PC-9 (cell line): ENCODE measurements around the gene FIBCD1.

Source experiments
- EZH2 ChIP-seq: fragments of 200-600 bp; sonication (generic); IDR thresholded peaks from 2 replicates; pipeline ENCODE4 v1.8.0; 2017; ENCODE audit warnings: antibody characterized with exemption, low read depth
- TF ChIP-seq, protein P1 (sequence below): fragments of 200-600 bp; sonication (generic); conservative IDR thresholded peaks from 2 replicates; pipeline ENCODE4 v1.6.1; 2017; ENCODE audit warnings: mixed run types, antibody characterized with exemption, mild to moderate bottlenecking, moderate library complexity

DNA sequence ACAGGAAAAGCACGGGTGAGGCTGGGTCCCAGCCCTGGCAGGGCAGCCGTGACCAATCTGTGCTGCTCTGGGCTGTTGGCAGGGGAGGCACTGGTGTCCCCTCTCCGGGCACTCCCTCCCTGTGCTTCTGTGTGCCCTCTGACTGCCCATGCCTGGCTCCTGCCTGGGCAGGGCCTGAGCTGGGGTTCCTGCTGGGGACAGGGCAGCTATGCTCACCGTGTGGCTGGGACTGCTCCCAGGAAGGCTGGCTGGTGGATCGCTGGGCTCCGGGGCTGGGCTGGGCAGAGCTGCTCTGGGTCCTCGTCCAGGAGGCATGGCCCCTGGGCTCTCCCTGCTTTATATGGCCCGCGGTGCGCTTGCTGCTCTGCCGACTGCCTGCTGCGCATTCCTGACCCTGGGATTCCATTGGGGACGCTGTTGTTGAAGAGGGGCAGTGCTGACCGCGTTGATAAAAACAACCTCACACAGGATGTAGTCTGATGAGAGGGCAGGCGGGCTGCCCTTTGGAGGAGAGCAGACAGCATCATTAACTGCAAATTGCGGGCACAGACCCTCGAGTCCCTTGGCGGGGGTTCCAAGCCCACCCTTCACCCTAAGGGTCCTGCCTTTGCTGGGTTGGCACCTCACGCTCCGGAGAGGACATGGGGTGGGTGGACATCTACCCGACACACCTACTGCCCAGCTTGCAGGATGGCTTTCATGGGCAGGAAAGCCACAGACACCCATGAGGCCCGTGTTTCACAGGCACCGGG, 43.4 kb downstream of the FIBCD1 start:
- TF ChIP-seq, protein P1, sequence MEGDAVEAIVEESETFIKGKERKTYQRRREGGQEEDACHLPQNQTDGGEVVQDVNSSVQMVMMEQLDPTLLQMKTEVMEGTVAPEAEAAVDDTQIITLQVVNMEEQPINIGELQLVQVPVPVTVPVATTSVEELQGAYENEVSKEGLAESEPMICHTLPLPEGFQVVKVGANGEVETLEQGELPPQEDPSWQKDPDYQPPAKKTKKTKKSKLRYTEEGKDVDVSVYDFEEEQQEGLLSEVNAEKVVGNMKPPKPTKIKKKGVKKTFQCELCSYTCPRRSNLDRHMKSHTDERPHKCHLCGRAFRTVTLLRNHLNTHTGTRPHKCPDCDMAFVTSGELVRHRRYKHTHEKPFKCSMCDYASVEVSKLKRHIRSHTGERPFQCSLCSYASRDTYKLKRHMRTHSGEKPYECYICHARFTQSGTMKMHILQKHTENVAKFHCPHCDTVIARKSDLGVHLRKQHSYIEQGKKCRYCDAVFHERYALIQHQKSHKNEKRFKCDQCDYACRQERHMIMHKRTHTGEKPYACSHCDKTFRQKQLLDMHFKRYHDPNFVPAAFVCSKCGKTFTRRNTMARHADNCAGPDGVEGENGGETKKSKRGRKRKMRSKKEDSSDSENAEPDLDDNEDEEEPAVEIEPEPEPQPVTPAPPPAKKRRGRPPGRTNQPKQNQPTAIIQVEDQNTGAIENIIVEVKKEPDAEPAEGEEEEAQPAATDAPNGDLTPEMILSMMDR = no peak
- TF ChIP-seq EZH2 = no peak
